Measurements from ENCODE around the gene NPHP4. TPM values are rescaled to one million over a fixed set of nuclear protein-coding genes. Genes with fewer than 3 reads are reported as not detected.

Gene NPHP4
- total and polyA plus RNA-seq, 10 of the 15 experiments (the other 5 are each of a cell fraction or from before 2014, with no cell fraction given): 0.16 to 10.5 (median 3.1) TPM

- SMC1A ChIA-PET (ENCODE audit: uncharacterized antibody, unreplicated experiment): no interaction called here
- FAIRE-seq (no peak), DNase-seq (ENCODE audit: low read depth, low spot score) (no peak), ATAC-seq (no peak)
- BruUV-seq (replicated peaks): no TSS peak
- POLR2A ChIA-PET: no interaction called here
- Histone ChIP-seq H3K9ac (ENCODE audit: control insufficient read depth, insufficient read depth, low read length) (no peak overlapping the region), H3K36me3 (ENCODE audit: control insufficient read depth in 2 of 2, insufficient read depth in 2 of 2, low read length in 1 of 2) (peaks cover 0 to 6% of the 10 kb centered on the region in 2 experiments; a peak in 3 of 4 replicates), H3K9me3 (replicated peaks; ENCODE audit: control insufficient read depth, insufficient read depth, low read length) (no peaks in the 10 kb centered on the region), H3K27me3 (replicated peaks in 1 of 2; ENCODE audit: control insufficient read depth in 2 of 2, insufficient read depth in 2 of 2, low read length in 1 of 2) (no peaks in the 10 kb centered on the region), H3K4me2 (ENCODE audit: control insufficient read depth, insufficient read depth) (no peak overlapping the region), H3K4me3 (no peak overlapping the region), H3K4me1 (ENCODE audit: control insufficient read depth, insufficient read depth, low read length) (no peaks in the 10 kb centered on the region), H3K27ac (ENCODE audit: control insufficient read depth, insufficient read depth) (no peak overlapping the region), H4K20me1 (ENCODE audit: control insufficient read depth, insufficient read depth) (no peaks in the 10 kb centered on the region), H3K79me2 (ENCODE audit: control insufficient read depth, insufficient read depth, low read length) (no peaks in the 10 kb centered on the region), H2AFZ (ENCODE audit: control insufficient read depth, low read depth, low read length) (no peak overlapping the region)
- CTCF ChIA-PET: no interaction called here
- WGBS (ENCODE audit: insufficient coverage, insufficient replicate concordance, low lambda C conversion rate, missing lambda C conversion rate): 80% methylated on average over 16 of the region's 16 CpGs
- RAD21 ChIA-PET (ENCODE audit: unreplicated experiment): no interaction called here
- in situ Hi-C loops (cut with MboI) (no loop called here), intact Hi-C loops (cut with micrococcal nuclease; ENCODE audit: unreplicated experiment) (no loop called here)
- TF ChIP-seq SREBF2 (IDR thresholded peaks at IDR 0.05; ENCODE audit: low read length) (no peak), ZNF207 (IDR thresholded peaks at IDR 0.05; ENCODE audit: borderline replicate concordance) (no peak), ZNF622 (IDR thresholded peaks at IDR 0.05) (no peak), SUPT20H (IDR thresholded peaks at IDR 0.05; ENCODE audit: borderline replicate concordance, control insufficient read depth, low read depth, low read length) (no peak), NR2C2 (IDR thresholded peaks at IDR 0.05; ENCODE audit: borderline replicate concordance, control insufficient read depth, insufficient read length, low read depth) (no peak), GATAD2B (conservative IDR thresholded peaks at IDR 0.05; ENCODE audit: low read depth) (no peak), FOXK2 (IDR thresholded peaks at IDR 0.05) (no peak), MTA2 (IDR thresholded peaks at IDR 0.05; ENCODE audit: low read depth) (no peak), NR2C1 (IDR thresholded peaks at IDR 0.05) (no peak)
- TF ChIP-seq, protein P1, sequence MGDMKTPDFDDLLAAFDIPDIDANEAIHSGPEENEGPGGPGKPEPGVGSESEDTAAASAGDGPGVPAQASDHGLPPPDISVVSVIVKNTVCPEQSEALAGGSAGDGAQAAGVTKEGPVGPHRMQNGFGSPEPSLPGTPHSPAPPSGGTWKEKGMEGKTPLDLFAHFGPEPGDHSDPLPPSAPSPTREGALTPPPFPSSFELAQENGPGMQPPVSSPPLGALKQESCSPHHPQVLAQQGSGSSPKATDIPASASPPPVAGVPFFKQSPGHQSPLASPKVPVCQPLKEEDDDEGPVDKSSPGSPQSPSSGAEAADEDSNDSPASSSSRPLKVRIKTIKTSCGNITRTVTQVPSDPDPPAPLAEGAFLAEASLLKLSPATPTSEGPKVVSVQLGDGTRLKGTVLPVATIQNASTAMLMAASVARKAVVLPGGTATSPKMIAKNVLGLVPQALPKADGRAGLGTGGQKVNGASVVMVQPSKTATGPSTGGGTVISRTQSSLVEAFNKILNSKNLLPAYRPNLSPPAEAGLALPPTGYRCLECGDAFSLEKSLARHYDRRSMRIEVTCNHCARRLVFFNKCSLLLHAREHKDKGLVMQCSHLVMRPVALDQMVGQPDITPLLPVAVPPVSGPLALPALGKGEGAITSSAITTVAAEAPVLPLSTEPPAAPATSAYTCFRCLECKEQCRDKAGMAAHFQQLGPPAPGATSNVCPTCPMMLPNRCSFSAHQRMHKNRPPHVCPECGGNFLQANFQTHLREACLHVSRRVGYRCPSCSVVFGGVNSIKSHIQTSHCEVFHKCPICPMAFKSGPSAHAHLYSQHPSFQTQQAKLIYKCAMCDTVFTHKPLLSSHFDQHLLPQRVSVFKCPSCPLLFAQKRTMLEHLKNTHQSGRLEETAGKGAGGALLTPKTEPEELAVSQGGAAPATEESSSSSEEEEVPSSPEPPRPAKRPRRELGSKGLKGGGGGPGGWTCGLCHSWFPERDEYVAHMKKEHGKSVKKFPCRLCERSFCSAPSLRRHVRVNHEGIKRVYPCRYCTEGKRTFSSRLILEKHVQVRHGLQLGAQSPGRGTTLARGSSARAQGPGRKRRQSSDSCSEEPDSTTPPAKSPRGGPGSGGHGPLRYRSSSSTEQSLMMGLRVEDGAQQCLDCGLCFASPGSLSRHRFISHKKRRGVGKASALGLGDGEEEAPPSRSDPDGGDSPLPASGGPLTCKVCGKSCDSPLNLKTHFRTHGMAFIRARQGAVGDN (IDR thresholded peaks at IDR 0.05): no peak
- TF ChIP-seq, protein P2, sequence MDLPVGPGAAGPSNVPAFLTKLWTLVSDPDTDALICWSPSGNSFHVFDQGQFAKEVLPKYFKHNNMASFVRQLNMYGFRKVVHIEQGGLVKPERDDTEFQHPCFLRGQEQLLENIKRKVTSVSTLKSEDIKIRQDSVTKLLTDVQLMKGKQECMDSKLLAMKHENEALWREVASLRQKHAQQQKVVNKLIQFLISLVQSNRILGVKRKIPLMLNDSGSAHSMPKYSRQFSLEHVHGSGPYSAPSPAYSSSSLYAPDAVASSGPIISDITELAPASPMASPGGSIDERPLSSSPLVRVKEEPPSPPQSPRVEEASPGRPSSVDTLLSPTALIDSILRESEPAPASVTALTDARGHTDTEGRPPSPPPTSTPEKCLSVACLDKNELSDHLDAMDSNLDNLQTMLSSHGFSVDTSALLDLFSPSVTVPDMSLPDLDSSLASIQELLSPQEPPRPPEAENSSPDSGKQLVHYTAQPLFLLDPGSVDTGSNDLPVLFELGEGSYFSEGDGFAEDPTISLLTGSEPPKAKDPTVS (IDR thresholded peaks at IDR 0.05; ENCODE audit: low read depth, low read length): no peak
- TF ChIP-seq, protein P3, sequence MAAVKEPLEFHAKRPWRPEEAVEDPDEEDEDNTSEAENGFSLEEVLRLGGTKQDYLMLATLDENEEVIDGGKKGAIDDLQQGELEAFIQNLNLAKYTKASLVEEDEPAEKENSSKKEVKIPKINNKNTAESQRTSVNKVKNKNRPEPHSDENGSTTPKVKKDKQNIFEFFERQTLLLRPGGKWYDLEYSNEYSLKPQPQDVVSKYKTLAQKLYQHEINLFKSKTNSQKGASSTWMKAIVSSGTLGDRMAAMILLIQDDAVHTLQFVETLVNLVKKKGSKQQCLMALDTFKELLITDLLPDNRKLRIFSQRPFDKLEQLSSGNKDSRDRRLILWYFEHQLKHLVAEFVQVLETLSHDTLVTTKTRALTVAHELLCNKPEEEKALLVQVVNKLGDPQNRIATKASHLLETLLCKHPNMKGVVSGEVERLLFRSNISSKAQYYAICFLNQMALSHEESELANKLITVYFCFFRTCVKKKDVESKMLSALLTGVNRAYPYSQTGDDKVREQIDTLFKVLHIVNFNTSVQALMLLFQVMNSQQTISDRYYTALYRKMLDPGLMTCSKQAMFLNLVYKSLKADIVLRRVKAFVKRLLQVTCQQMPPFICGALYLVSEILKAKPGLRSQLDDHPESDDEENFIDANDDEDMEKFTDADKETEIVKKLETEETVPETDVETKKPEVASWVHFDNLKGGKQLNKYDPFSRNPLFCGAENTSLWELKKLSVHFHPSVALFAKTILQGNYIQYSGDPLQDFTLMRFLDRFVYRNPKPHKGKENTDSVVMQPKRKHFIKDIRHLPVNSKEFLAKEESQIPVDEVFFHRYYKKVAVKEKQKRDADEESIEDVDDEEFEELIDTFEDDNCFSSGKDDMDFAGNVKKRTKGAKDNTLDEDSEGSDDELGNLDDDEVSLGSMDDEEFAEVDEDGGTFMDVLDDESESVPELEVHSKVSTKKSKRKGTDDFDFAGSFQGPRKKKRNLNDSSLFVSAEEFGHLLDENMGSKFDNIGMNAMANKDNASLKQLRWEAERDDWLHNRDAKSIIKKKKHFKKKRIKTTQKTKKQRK (IDR thresholded peaks at IDR 0.05; ENCODE audit: low read depth, low read length): no peak
- TF ChIP-seq, protein P4, sequence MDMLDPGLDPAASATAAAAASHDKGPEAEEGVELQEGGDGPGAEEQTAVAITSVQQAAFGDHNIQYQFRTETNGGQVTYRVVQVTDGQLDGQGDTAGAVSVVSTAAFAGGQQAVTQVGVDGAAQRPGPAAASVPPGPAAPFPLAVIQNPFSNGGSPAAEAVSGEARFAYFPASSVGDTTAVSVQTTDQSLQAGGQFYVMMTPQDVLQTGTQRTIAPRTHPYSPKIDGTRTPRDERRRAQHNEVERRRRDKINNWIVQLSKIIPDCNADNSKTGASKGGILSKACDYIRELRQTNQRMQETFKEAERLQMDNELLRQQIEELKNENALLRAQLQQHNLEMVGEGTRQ (IDR thresholded peaks at IDR 0.05; ENCODE audit: borderline replicate concordance, low read depth, low read length): no peak
These were observed 26.6 kb downstream of the NPHP4 start for GRCh38 chr1:5965586-5966131.

Measured in GM12878 (cell line).